H1 (cell line): ENCODE results near the gene PGGHG. TPM values are rescaled to one million over a fixed set of nuclear protein-coding genes. Genes with fewer than 3 reads are reported as not detected.

ENCODE experiments used
- CTCF ChIA-PET: fragments of 300-600 bp; sonication (Branson Sonifier 250); formaldehyde crosslinking; loops from one replicate; lab custom pipeline; 2021; ENCODE audit not compliant: partially characterized antibody; lab: Charles Lee
- POLR2A ChIA-PET: fragments of 300-600 bp; sonication (Branson Sonifier 250); formaldehyde crosslinking; loops from one replicate; lab custom pipeline; 2021; ENCODE audit warnings: inconsistent platforms; ENCODE audit not compliant: partially characterized antibody; lab: Charles Lee
- DNase-seq, 2 experiments: peaks; one replicate each; pipeline versions ENCODE4 v3.0.0 to v3.0.0-alpha.2; 2010 to 2022; ENCODE audit warnings: low spot score in 2 of 2, low read depth in 1 of 2, mixed read lengths in 1 of 2
- FAIRE-seq: peaks from 2 replicates; lab custom pipeline; 2011; peaks lifted over from hg19 to GRCh38; lab: Jason Lieb, UNC
- H2AFZ ChIP-seq: 2 replicates; pipeline ENCODE4 v1.8.1; 2012; ENCODE audit warnings: low read length, inconsistent platforms
- H2AK5ac ChIP-seq: 2 replicates; pipeline ENCODE4 v1.6.1; 2013; ENCODE audit warnings: low read depth, low read length
- H2BK120ac ChIP-seq: replicated peaks from 2 replicates; pipeline ENCODE3; 2013; ENCODE audit warnings: low read depth, low read length, inconsistent platforms
- H2BK12ac ChIP-seq: 2 replicates; pipeline ENCODE4 v1.6.1; 2013; ENCODE audit warnings: low read depth, low read length
- H2BK15ac ChIP-seq: 2 replicates; pipeline ENCODE4 v1.6.1; 2013; ENCODE audit warnings: low read length
- H2BK20ac ChIP-seq: 2 replicates; pipeline ENCODE4 v1.6.1; 2013; ENCODE audit warnings: low read length
- H2BK5ac ChIP-seq: 2 replicates; pipeline ENCODE4 v1.6.1; 2013; ENCODE audit warnings: low read depth, low read length
- H3K14ac ChIP-seq: 2 replicates; pipeline ENCODE4 v1.6.1; 2013; ENCODE audit warnings: inconsistent platforms; ENCODE audit not compliant: insufficient read length
- H3K18ac ChIP-seq: 2 replicates; pipeline ENCODE4 v1.6.1; 2013; ENCODE audit warnings: low read length; ENCODE audit errors: extremely low read depth
- H3K23ac ChIP-seq: 2 replicates; pipeline ENCODE4 v1.6.1; 2013; ENCODE audit warnings: inconsistent platforms; ENCODE audit not compliant: insufficient read length
- H3K23me2 ChIP-seq: 2 replicates; pipeline ENCODE4 v1.6.1; 2013; ENCODE audit warnings: low read depth, low read length
- H3K27ac ChIP-seq: 2 replicates; pipeline ENCODE4 v1.6.1; 2011; ENCODE audit warnings: low read depth, low read length, inconsistent platforms
- H3K27me3 ChIP-seq, 4 experiments: replicated peaks in 1 of 4; 1 replicate in 1 of 4; 2 replicates in 3 of 4; pipeline versions ENCODE4 v1.6.1 to v1.8.1; 2011 to 2013; ENCODE audit warnings: low read length in 3 of 4, mild to moderate bottlenecking in 3 of 4, inconsistent platforms in 2 of 4, mixed read lengths in 2 of 4, moderate library complexity in 1 of 4; ENCODE audit not compliant: control insufficient read depth in 3 of 4, insufficient read depth in 3 of 4; ENCODE audit errors: extremely low read depth in 1 of 4
- H3K36me3 ChIP-seq, 4 experiments: 2 replicates each; pipeline versions ENCODE4 v1.6.1 to v1.8.1; 2011 to 2013; ENCODE audit warnings: mild to moderate bottlenecking in 4 of 4, low read length in 3 of 4, moderate library complexity in 2 of 4, control low read depth in 1 of 4, inconsistent platforms in 1 of 4; ENCODE audit not compliant: insufficient read depth in 4 of 4, control insufficient read depth in 2 of 4
- H3K4ac ChIP-seq: replicated peaks from 2 replicates; pipeline ENCODE3; 2013; ENCODE audit warnings: low read length, low read depth, mixed read lengths, inconsistent platforms; ENCODE audit not compliant: insufficient read length
- H3K4me1 ChIP-seq, 4 experiments: replicated peaks in 1 of 4; 1 replicate in 1 of 4; 2 replicates in 3 of 4; pipeline versions ENCODE4 v1.6.1 to v1.8.1; 2011 to 2013; ENCODE audit warnings: low read length in 3 of 4, inconsistent platforms in 2 of 4, mixed read lengths in 1 of 4; ENCODE audit not compliant: insufficient read depth in 4 of 4, control insufficient read depth in 3 of 4
- H3K4me2 ChIP-seq, 2 experiments: 2 replicates each; pipeline versions ENCODE4 v1.6.1 to v1.8.1; 2011 to 2013; ENCODE audit warnings: low read depth in 2 of 2, low read length in 2 of 2, control low read depth in 1 of 2, inconsistent platforms in 1 of 2, mild to moderate bottlenecking in 1 of 2; ENCODE audit not compliant: insufficient read depth in 1 of 2
- H3K4me3 ChIP-seq, 4 experiments: fragments of 200-600, 300-600 bp in 1 of 4; sonication (generic), shearing (Covaris generic), sonication (Bioruptor Twin) in 1 of 4; 2 replicates each; pipeline versions ENCODE4 v1.5.1 to v1.8.1; 2011 to 2016; ENCODE audit warnings: low read length in 4 of 4, low read depth in 3 of 4, control low read depth in 2 of 4, inconsistent platforms in 2 of 4, mild to moderate bottlenecking in 2 of 4, mixed read lengths in 1 of 4, moderate library complexity in 1 of 4; ENCODE audit not compliant: insufficient read depth in 2 of 4; ENCODE audit errors: extremely low read depth in 1 of 4
- H3K56ac ChIP-seq: replicated peaks from 2 replicates; pipeline ENCODE3; 2013; ENCODE audit warnings: low read depth, mild to moderate bottlenecking, mixed read lengths, low read length, inconsistent platforms; ENCODE audit not compliant: insufficient read length
- H3K79me1 ChIP-seq: 2 replicates; pipeline ENCODE4 v1.6.1; 2013; ENCODE audit warnings: low read depth, low read length, control low read depth
- H3K79me2 ChIP-seq, 2 experiments: 2 replicates each; pipeline versions ENCODE4 v1.6.1 to v1.8.1; 2012 to 2013; ENCODE audit warnings: low read length in 2 of 2, mild to moderate bottlenecking in 2 of 2, inconsistent platforms in 1 of 2; ENCODE audit not compliant: insufficient read depth in 2 of 2, control insufficient read depth in 1 of 2
- H3K9ac ChIP-seq, 4 experiments: replicated peaks in 1 of 4; 1 replicate in 1 of 4; 2 replicates in 3 of 4; pipeline versions ENCODE4 v1.6.1 to v1.8.1; 2011 to 2013; ENCODE audit warnings: low read depth in 3 of 4, low read length in 3 of 4, control low read depth in 2 of 4, mild to moderate bottlenecking in 2 of 4, moderate library complexity in 2 of 4, inconsistent platforms in 1 of 4; ENCODE audit errors: extremely low read depth in 1 of 4
- H3K9me3 ChIP-seq, 2 experiments: 2 replicates each; pipeline versions ENCODE4 v1.6.1 to v1.8.1; 2012 to 2013; ENCODE audit warnings: mild to moderate bottlenecking in 2 of 2, moderate library complexity in 2 of 2, control low read depth in 1 of 2, inconsistent platforms in 1 of 2, low read depth in 1 of 2, low read length in 1 of 2, mixed read lengths in 1 of 2; ENCODE audit not compliant: insufficient read depth in 2 of 2
- H4K20me1 ChIP-seq, 2 experiments: replicated peaks in 1 of 2; 2 replicates each; pipeline versions ENCODE3 to v1.8.1; 2011 to 2013; ENCODE audit warnings: inconsistent platforms in 2 of 2, low read length in 2 of 2, mild to moderate bottlenecking in 1 of 2; ENCODE audit not compliant: insufficient read depth in 2 of 2, control insufficient read depth in 1 of 2
- H4K5ac ChIP-seq: 2 replicates; pipeline ENCODE4 v1.6.1; 2013; ENCODE audit warnings: low read length, low read depth, mixed read lengths, inconsistent platforms; ENCODE audit not compliant: insufficient read length
- H4K8ac ChIP-seq: 2 replicates; pipeline ENCODE4 v1.8.0; 2013; ENCODE audit warnings: mild to moderate bottlenecking, moderate library complexity, low read length, inconsistent platforms; ENCODE audit not compliant: insufficient read depth; ENCODE audit errors: extremely low read depth
- H4K91ac ChIP-seq: replicated peaks from 2 replicates; pipeline ENCODE3; 2013; ENCODE audit warnings: low read length, mixed read lengths, inconsistent platforms; ENCODE audit not compliant: insufficient read length
- EGR1 ChIP-seq: IDR thresholded peaks from 2 replicates; pipeline ENCODE4 v1.6.1; 2011; ENCODE audit warnings: low read depth, low read length, borderline replicate concordance
- EP300 ChIP-seq, 2 experiments: IDR thresholded peaks; 1 replicate in 1 of 2; 2 replicates in 1 of 2; pipeline ENCODE4 v1.6.1; 2011 to 2012; ENCODE audit warnings: low read depth in 2 of 2, low read length in 2 of 2, mild to moderate bottlenecking in 2 of 2, borderline replicate concordance in 1 of 2, inconsistent platforms in 1 of 2, moderate library complexity in 1 of 2
- GTF2F1 ChIP-seq: IDR thresholded peaks from 2 replicates; pipeline ENCODE4 v1.6.1; 2012; ENCODE audit warnings: low read depth, low read length, improper control_type of control experiment, borderline replicate concordance
- JUN ChIP-seq: IDR thresholded peaks from 2 replicates; pipeline ENCODE4 v1.6.1; 2011; ENCODE audit warnings: low read depth, mild to moderate bottlenecking, improper control_type of control experiment, low read length
- JUND ChIP-seq: IDR thresholded peaks from 2 replicates; pipeline ENCODE4 v1.6.1; 2011; ENCODE audit warnings: mild to moderate bottlenecking, improper control_type of control experiment, low read length
- KDM1A ChIP-seq: fragments of 200-600, 300-600 bp; sonication (generic); IDR thresholded peaks from 2 replicates; pipeline ENCODE4 v1.7.1; 2016; ENCODE audit warnings: mild to moderate bottlenecking, low read length, borderline replicate concordance
- POU5F1 ChIP-seq: IDR thresholded peaks from 2 replicates; pipeline ENCODE4 v1.6.1; 2011; ENCODE audit warnings: low read depth, mild to moderate bottlenecking, low read length, moderate library complexity
- RAD21 ChIP-seq, 2 experiments: IDR thresholded peaks in 1 of 2; conservative IDR thresholded peaks in 1 of 2; 2 replicates each; pipeline ENCODE4 v1.6.1; 2011; ENCODE audit warnings: low read depth in 2 of 2, low read length in 2 of 2, improper control_type of control experiment in 1 of 2, inconsistent platforms in 1 of 2, mild to moderate bottlenecking in 1 of 2, moderate library complexity in 1 of 2
- RXRA ChIP-seq: IDR thresholded peaks from 2 replicates; pipeline ENCODE4 v1.6.1; 2011; ENCODE audit warnings: low read depth, mild to moderate bottlenecking, low read length, moderate library complexity; ENCODE audit not compliant: insufficient read depth
- SP2 ChIP-seq: IDR thresholded peaks from 2 replicates; pipeline ENCODE4 v1.6.1; 2012; ENCODE audit warnings: mild to moderate bottlenecking, low read length, inconsistent platforms
- SRF ChIP-seq: IDR thresholded peaks from 2 replicates; pipeline ENCODE4 v1.6.1; 2011; ENCODE audit warnings: mild to moderate bottlenecking, low read depth, low read length, moderate library complexity
- WGBS, 2 experiments: shearing (Covaris generic) in 1 of 2; methylation state at CpG; one replicate each; pipeline versions ENCODE4 v1.1.6 to v1.1.7; 2013 to 2015; ENCODE audit warnings: low lambda C conversion rate in 2 of 2, mixed read lengths in 2 of 2, inconsistent platforms in 1 of 2, low coverage in 1 of 2, missing lambda C conversion rate in 1 of 2; ENCODE audit not compliant: insufficient replicate concordance in 2 of 2, insufficient coverage in 1 of 2, insufficient read length in 1 of 2; ENCODE audit errors: extremely low coverage in 1 of 2, missing lambda C conversion rate in 1 of 2; 5-methylcytosine and 5-hydroxymethylcytosine counted together
- polyA plus RNA-seq, 7 experiments: library from polyadenylated mRNA; depleted of rRNA in 3 of 7; stranded (reverse) in 5 of 7; unstranded in 2 of 7; fragments of >200 nt in 5 of 7; fragments of 200-250 nt in 2 of 7; gene quantifications; 1 replicate in 5 of 7; 2 replicates in 1 of 7; 4 replicates in 1 of 7; pipeline versions ENCODE4 v1.2.1 to v1.2.3, GENCODE V29; 2011 to 2013; ENCODE audit warnings: missing spikeins in 2 of 7, mixed read lengths in 2 of 7
- total RNA-seq: library from RNA; stranded (reverse); fragmentation: NEBNext Ultra II Directional; extraction: Animal tissue kit (Norgen Biotek cat#: 25700); gene quantifications from 2 replicates; pipeline ENCODE4 v1.2.1, GENCODE V29; 2021

PGGHG gene
- total and polyA plus RNA-seq, 2 of the 8 experiments (the other 6 are each of a cell fraction or from before 2014, with no cell fraction given), result 34.8 to 60.7 TPM

- Histone ChIP-seq H3K18ac (no peak overlapping the region), H3K4me3 (no peak overlapping the region), H3K56ac (peak overlapping the region; percentile 20), H3K9me3 (no peaks in the 10 kb centered on the region), H2BK20ac (no peak overlapping the region), H4K91ac (no peak overlapping the region), H3K36me3 (peaks cover 8 to 22% (median 14%) of the 10 kb centered on the region in 4 experiments), H2BK120ac (no peak overlapping the region), H3K23me2 (peaks cover 8% of the 10 kb centered on the region), H4K5ac (no peak overlapping the region), H3K23ac (no peak overlapping the region), H3K4me1 (no peaks in the 10 kb centered on the region), H2BK15ac (no peak overlapping the region), H2AK5ac (no peak overlapping the region), H4K8ac (peak overlapping the region; percentile 17; the same call in 1 of the 2 replicates), H3K4ac (no peak overlapping the region), H2BK5ac (no peak overlapping the region), H3K9ac (no peak overlapping the region), H3K27me3 (no peaks in the 10 kb centered on the region), H4K20me1 (no peaks in the 10 kb centered on the region), H2BK12ac (no peak overlapping the region), H3K79me2 (no peaks in the 10 kb centered on the region), H3K4me2 (no peak overlapping the region), H2AFZ (no peak overlapping the region), H3K14ac (no peak overlapping the region), H3K27ac (no peak overlapping the region), H3K79me1 (no peaks in the 10 kb centered on the region)
- POLR2A ChIA-PET, result interaction anchor here (1.6 kb wide), 1 partner anchor 12 kb away, joined by 4 read pairs; no protein-coding TSS in a partner anchor
- CTCF ChIA-PET, result interaction anchor here (5.7 to 9.8 kb wide), 2 partner anchors 15 to 109 kb away, joined by 88 to 212 read pairs; partner anchors contain the start of genes B4GALNT4 and PSMD13
- FAIRE-seq (no peak), DNase-seq (no peak)
- WGBS, 2 experiments, result 87% methylated on average over 2 of the region's 2 CpGs; no CpG with 5 or more reads in 1 of the 2 experiments
- TF ChIP-seq EP300 (IDR thresholded peaks at IDR 0.05; ENCODE audit: borderline replicate concordance in 1 of 2, low read depth in 2 of 2, low read length in 2 of 2) (no peak), SRF (no peak), JUND (no peak), RAD21 (IDR thresholded peaks at IDR 0.05 in 1 of 2, conservative IDR thresholded peaks at IDR 0.05 in 1 of 2; ENCODE audit: low read depth in 2 of 2, low read length in 2 of 2) (no peak), EGR1 (no peak), RXRA (no peak), JUN (no peak), POU5F1 (no peak), KDM1A (no peak), SP2 (no peak), GTF2F1 (no peak)
Measured at GRCh38 chr11:255816-256215, 33.1 kb upstream of the PGGHG start.
